Caco-2 (cell line): ENCODE measurements around the gene TMEM106A. TPM values are rescaled to one million over a fixed set of nuclear protein-coding genes. Genes with fewer than 3 reads are reported as not detected.
"Not testable (repeated sequence)": the region's sequence is repeated elsewhere in the genome, so short reads cannot be mapped to it uniquely, and the experiment has no call there.

ENCODE experiments used
- BruUV-seq: library from RNA; stranded (reverse); fragments of 400-500 nt; replicated peaks from 2 replicates; lab custom pipeline; 2021; lab: Mats Ljungman, UMichigan
- CTCF ChIA-PET: fragments of 300-600 bp; sonication (Branson Sonifier 250); formaldehyde crosslinking; loops from one replicate; lab custom pipeline; 2022; ENCODE audit warnings: antibody characterized with exemption; lab: Charles Lee
- POLR2A ChIA-PET: fragments of 300-600 bp; sonication (Branson Sonifier 250); formaldehyde crosslinking; loops from one replicate; lab custom pipeline; 2022; ENCODE audit warnings: antibody characterized with exemption; lab: Charles Lee
- DNase-seq, 2 experiments: peaks; one replicate each; pipeline versions ENCODE4 v3.0.0 to v3.0.0-alpha.2; 2020 to 2022
- H3K27me3 ChIP-seq: replicated peaks from 2 replicates; pipeline ENCODE4 v1.6.0; 2011; ENCODE audit warnings: low read length; ENCODE audit not compliant: control insufficient read depth, insufficient read depth
- H3K36me3 ChIP-seq: 2 replicates; pipeline ENCODE4 v1.5.1; 2011; ENCODE audit warnings: low read length; ENCODE audit not compliant: control insufficient read depth, insufficient read depth
- H3K4me1 ChIP-seq: fragments of 250-450 bp; sonication (Bioruptor Pico); 2 replicates; pipeline ENCODE4 v1.5.1; 2020; ENCODE audit warnings: mild to moderate bottlenecking
- H3K4me3 ChIP-seq: 2 replicates; pipeline ENCODE4 v1.5.1; 2011; ENCODE audit warnings: low read depth, mild to moderate bottlenecking, control low read depth, low read length
- H3K9me3 ChIP-seq: fragments of 250-450 bp; sonication (Bioruptor Pico); 2 replicates; pipeline ENCODE4 v1.5.1; 2020; ENCODE audit warnings: mild to moderate bottlenecking, moderate library complexity
- H3K27ac Mint-ChIP-seq: one replicate; pipeline ENCODE4 v1.8.0; 2022; ENCODE audit warnings: mixed read lengths; ENCODE audit not compliant: unreplicated experiment
- H3K27me3 Mint-ChIP-seq: one replicate; pipeline ENCODE4 v1.8.0; 2022; ENCODE audit warnings: mixed read lengths; ENCODE audit not compliant: insufficient read depth, unreplicated experiment
- H3K36me3 Mint-ChIP-seq: one replicate; pipeline ENCODE4 v1.8.0; 2022; ENCODE audit warnings: mild to moderate bottlenecking, mixed read lengths; ENCODE audit not compliant: insufficient read depth, unreplicated experiment
- H3K4me1 Mint-ChIP-seq: one replicate; pipeline ENCODE4 v1.8.0; 2022; ENCODE audit warnings: low read depth, mixed read lengths; ENCODE audit not compliant: unreplicated experiment
- H3K4me3 Mint-ChIP-seq: one replicate; pipeline ENCODE4 v1.8.0; 2022; ENCODE audit warnings: mild to moderate bottlenecking, moderate library complexity, mixed read lengths; ENCODE audit not compliant: unreplicated experiment
- H3K9me3 Mint-ChIP-seq: one replicate; pipeline ENCODE4 v1.8.0; 2022; ENCODE audit warnings: mixed read lengths; ENCODE audit not compliant: unreplicated experiment
- intact Hi-C: fragments of 100-400 bp; cut with micrococcal nuclease; formaldehyde crosslinking; loops from one replicate; pipeline ENCODE4 v1.10.0; 2022; ENCODE audit not compliant: unreplicated experiment
- total RNA-seq: library from RNA; stranded (reverse); gene quantifications from 2 replicates; pipeline ENCODE4 v1.2.3, GENCODE V29; 2022
- TF ChIP-seq, protein P1 (sequence below), 2 experiments: fragments of 200-600 bp in 1 of 2; IDR thresholded peaks; 1 replicate in 1 of 2; 2 replicates in 1 of 2; pipeline versions ENCODE4 v1.5.1 to v1.8.0; 2011 to 2022; ENCODE audit warnings: antibody characterized with exemption in 1 of 2, control low read depth in 1 of 2, inconsistent platforms in 1 of 2, low read depth in 1 of 2, low read length in 1 of 2, mild to moderate bottlenecking in 1 of 2, moderate library complexity in 1 of 2; ENCODE audit not compliant: insufficient read depth in 1 of 2, severe bottlenecking in 1 of 2, unreplicated experiment in 1 of 2

Gene TMEM106A
- total RNA-seq, 1 experiment from 2014 or later: 8.0 TPM

DNA sequence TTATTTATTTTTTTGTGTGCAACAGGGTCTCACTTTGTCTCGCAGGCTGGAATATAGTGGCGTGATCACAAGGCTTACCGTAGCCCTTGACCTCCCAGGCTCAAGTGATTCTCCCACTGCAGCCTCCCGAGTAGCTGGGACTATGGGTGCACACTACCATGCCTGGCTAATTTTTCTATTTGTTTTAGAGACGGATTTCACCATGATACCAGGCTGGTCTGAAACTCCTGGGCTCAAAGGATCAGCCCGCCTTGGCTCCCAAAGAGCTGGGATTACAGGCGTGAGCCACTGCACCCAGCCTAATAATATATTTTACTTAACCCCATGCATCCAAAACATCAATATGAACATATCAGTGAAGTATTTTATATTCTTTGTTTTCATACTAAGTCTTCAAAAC is 14.7 kb downstream of the TMEM106A start:
- no peaks in the 10 kb centered on the region for H3K27me3 ChIP-seq
- peak; percentile 0 to 14 for DNase-seq
- intact Hi-C loops: no loop called here
- POLR2A ChIA-PET: no interaction called here
- H3K4me1 ChIP-seq: no peaks in the 10 kb centered on the region
- Mint-ChIP-seq H3K36me3 (no peaks in the 10 kb centered on the region), H3K9me3 (no peaks in the 10 kb centered on the region), H3K4me3 (no peak overlapping the region), H3K4me1 (no peaks in the 10 kb centered on the region), H3K27me3 (no peaks in the 10 kb centered on the region), H3K27ac (no peak overlapping the region)
- CTCF ChIA-PET: no interaction called here
- no peaks in the 10 kb centered on the region for H3K9me3 ChIP-seq
- H3K36me3 ChIP-seq: no peaks in the 10 kb centered on the region
- no TSS peak for BruUV-seq
- no peak overlapping the region for H3K4me3 ChIP-seq
- TF ChIP-seq, protein P1, sequence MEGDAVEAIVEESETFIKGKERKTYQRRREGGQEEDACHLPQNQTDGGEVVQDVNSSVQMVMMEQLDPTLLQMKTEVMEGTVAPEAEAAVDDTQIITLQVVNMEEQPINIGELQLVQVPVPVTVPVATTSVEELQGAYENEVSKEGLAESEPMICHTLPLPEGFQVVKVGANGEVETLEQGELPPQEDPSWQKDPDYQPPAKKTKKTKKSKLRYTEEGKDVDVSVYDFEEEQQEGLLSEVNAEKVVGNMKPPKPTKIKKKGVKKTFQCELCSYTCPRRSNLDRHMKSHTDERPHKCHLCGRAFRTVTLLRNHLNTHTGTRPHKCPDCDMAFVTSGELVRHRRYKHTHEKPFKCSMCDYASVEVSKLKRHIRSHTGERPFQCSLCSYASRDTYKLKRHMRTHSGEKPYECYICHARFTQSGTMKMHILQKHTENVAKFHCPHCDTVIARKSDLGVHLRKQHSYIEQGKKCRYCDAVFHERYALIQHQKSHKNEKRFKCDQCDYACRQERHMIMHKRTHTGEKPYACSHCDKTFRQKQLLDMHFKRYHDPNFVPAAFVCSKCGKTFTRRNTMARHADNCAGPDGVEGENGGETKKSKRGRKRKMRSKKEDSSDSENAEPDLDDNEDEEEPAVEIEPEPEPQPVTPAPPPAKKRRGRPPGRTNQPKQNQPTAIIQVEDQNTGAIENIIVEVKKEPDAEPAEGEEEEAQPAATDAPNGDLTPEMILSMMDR (IDR thresholded peaks at IDR 0.05; ENCODE audit: insufficient read depth in 1 of 2, low read depth in 1 of 2, low read length in 1 of 2, severe bottlenecking in 1 of 2, unreplicated experiment in 1 of 2): no peak

DNA sequence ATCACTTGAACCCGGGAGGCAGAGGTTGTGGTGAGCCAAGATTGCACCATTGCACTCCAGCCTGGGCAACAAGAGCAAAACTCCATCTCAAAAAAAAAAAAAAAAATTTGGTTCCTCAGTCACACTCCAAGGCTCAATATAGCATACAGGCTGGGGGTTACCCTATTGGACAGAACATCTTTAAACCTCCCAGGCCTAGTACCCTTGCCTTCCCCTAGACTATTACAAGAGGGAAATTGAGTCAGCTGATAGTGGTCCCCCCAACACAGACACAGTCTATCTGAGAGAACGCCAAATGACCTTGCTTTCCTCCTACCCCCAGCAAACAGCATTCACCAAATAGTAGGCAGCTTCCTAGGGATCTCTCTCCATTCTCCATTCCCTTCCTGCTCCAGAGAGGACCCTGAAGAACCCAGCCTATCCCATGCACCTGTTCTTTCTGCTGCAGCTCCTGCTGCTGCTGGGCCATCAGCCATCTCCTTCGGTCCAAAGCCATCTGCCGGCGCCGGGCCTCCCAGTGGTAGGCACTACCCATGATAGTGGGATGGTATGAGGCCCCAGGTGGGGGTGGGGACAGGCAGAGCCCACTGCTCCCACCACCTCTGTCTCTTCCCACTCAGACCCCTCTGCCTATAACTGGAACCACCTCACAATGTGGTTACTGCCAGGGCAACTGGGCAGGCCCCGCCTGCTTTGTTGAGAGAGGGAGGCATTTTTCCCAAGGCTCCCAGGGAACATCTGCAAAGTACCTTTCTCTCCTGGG is 16.5 kb downstream of the TMEM106A start, which contains the start of gene CCDC200:
Gene CCDC200 (minus strand): TSS at position 604 of the 763 bp plus-strand sequence. CDS start 69 bp downstream, at position 535.
- intact Hi-C loops, H3K4me1 Mint-ChIP-seq, DNase-seq, BruUV-seq, H3K4me3 Mint-ChIP-seq, CTCF ChIA-PET, H3K27me3 Mint-ChIP-seq, H3K9me3 ChIP-seq, H3K4me1 ChIP-seq, H3K36me3 Mint-ChIP-seq, H3K4me3 ChIP-seq, H3K9me3 Mint-ChIP-seq, H3K27me3 ChIP-seq, H3K27ac Mint-ChIP-seq, POLR2A ChIA-PET, H3K36me3 ChIP-seq: not testable (repeated sequence)

DNA sequence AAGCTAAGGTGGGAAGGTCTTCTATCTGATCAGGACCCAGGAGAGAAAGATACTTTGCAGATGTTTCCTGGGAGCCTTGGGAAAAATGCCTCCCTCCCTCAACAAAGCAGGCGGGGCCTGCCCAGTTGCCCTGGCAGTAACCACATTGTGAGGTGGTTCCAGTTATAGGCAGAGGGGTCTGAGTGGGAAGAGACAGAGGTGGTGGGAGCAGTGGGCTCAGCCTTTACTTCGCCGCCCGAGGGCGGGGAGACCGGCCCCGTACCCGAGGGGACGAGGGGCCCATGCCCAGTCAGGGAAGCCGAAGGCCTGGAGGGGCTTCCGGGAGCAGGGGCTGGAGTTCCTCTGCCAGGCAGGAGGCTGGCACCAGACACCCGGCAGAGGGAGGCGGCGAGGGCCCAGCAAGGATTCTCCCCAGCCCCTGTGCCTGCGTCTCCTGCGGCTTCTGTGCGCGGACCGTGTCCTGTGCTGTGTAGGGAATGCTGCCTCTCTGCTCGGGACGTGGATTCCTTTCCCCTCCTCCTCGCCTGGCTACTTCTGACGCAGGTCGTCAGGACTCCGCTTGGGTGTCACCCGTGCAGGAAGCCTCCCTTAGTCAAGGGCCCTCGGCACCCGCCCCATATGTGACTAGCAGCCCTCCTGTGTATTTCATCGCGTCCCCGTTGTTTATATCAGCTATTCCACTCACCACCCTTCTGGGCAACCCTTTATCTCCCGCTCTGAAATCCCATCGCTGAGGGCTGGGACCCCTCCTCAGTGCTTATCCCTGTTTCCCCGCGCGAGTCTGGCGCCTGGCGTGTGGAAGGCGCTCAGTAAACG is 19.7 kb downstream of the TMEM106A start:
- H3K27me3 ChIP-seq, CTCF ChIA-PET, H3K27me3 Mint-ChIP-seq, H3K27ac Mint-ChIP-seq, POLR2A ChIA-PET, intact Hi-C loops, H3K4me1 ChIP-seq, H3K36me3 Mint-ChIP-seq, H3K9me3 Mint-ChIP-seq, H3K36me3 ChIP-seq, H3K4me1 Mint-ChIP-seq, BruUV-seq, H3K9me3 ChIP-seq: not testable (repeated sequence)
- peak overlapping the region; percentile 69 for H3K4me3 Mint-ChIP-seq
- H3K4me3 ChIP-seq: peak overlapping the region; percentile 38
- peak; percentile 0 to 10 for DNase-seq

DNA sequence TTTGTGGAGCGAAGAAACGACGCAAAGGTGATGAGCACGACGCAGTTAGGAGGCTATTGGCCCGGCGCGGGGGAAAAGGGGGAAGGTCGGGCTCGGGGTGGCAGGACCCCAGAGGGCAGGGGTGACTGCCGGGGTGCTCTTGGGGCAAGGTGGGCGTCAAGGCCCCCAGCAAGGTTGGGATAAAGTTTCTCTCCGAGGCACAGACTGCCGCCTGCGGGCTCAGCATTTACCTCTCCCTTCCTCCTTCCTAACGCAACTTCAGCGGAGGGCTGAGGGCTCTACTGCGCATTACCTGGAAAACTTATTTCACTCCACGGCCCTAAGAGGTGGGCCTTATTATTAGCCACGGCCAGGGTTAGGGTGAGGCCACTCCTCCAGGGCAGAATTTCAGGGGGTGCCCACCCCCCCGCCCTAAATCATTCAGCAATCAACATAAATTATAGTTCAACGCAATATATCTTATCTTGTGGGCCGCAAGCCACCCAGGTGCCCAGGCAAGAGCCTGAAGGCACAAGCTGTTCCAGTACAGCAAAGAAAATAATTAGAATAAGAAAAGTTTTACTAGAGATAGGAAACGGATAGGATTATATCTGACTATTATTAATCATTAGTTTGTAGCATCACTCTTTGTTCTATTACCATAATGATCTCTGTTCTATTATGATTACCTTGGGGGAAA is 20.5 kb downstream of the TMEM106A start:
- POLR2A ChIA-PET, H3K9me3 ChIP-seq, H3K27me3 ChIP-seq, intact Hi-C loops, CTCF ChIA-PET, H3K36me3 ChIP-seq, H3K9me3 Mint-ChIP-seq, H3K4me1 Mint-ChIP-seq, H3K4me1 ChIP-seq, H3K27me3 Mint-ChIP-seq, H3K36me3 Mint-ChIP-seq: not testable (repeated sequence)
- BruUV-seq: TSS peak; percentile 89
- H3K4me3 ChIP-seq: peak overlapping the region; percentile 38
- peak overlapping the region; percentile 69 for H3K4me3 Mint-ChIP-seq
- DNase-seq: peak; percentile 35 to 55
- peak overlapping the region; percentile 70 for H3K27ac Mint-ChIP-seq

DNA sequence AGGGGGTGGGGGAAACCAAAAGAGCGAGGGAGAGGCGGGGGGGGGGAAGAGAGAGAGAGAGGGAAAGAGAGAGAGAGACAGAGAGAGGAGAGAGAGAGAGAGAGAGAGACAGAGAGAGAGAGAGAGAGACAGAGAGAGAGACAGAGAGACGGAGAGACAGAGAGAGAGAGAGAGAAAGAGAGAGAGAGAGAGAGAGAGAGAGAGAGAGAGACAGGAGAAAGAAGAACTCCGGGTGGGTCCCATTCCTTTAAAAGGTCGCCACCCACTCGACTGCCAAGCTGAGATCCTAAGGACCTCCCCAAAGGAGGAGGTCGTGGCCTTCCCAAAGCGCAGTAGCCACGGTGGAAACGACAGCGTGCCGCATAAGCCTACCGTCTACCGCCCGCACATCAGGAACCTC is 21.6 kb downstream of the TMEM106A start:
- H3K27me3 Mint-ChIP-seq, H3K4me3 Mint-ChIP-seq, H3K4me1 ChIP-seq, POLR2A ChIA-PET, H3K9me3 ChIP-seq, DNase-seq, H3K27ac Mint-ChIP-seq, intact Hi-C loops, H3K27me3 ChIP-seq, H3K4me3 ChIP-seq, H3K4me1 Mint-ChIP-seq, CTCF ChIA-PET, H3K9me3 Mint-ChIP-seq, H3K36me3 ChIP-seq, H3K36me3 Mint-ChIP-seq, BruUV-seq: not testable (repeated sequence)

DNA sequence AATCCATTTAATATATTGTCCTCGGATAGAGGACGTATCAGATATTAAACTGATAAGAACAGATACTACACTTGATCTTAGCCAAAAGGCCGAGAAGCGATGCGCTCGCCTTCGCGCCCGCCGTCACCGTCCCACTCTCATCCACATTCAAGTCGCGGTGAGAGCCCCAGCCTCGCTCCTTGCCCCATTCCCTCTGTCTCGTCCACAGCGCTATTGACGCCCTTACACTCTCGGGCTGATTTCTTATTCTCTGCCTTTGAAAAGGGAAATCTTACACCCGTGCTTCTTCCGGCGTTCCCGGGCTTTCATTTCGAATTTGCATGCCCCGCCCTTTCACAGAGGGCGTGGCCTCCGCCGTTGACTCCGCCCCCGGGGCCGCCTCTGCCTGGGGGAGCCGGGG is 22.2 kb downstream of the TMEM106A start, which contains the start of gene RNU2-1:
Gene RNU2-1 (minus strand): TSS at position 101 of the 400 bp plus-strand sequence.
- H3K27me3 Mint-ChIP-seq, DNase-seq, H3K9me3 Mint-ChIP-seq, H3K4me1 ChIP-seq, POLR2A ChIA-PET, intact Hi-C loops, H3K9me3 ChIP-seq, H3K27ac Mint-ChIP-seq, H3K4me3 Mint-ChIP-seq, H3K4me1 Mint-ChIP-seq, H3K36me3 ChIP-seq, CTCF ChIA-PET, H3K4me3 ChIP-seq, H3K36me3 Mint-ChIP-seq, BruUV-seq, H3K27me3 ChIP-seq: not testable (repeated sequence)
